ENCODE results near the gene ILF3.

ILF3 gene

GRCh38 chr19:10679743-10680142 is 25.6 kb downstream of the ILF3 start:
- DNase-seq (ENCODE audit: low spot score in 2 of 2) (no peak), ATAC-seq (no peak)
- Mint-ChIP-seq H3K4me1 (no peaks in the 10 kb centered on the region), H3K4me3 (no peak overlapping the region), H3K27ac (no peak overlapping the region), H3K36me3 (peaks cover 100% of the 10 kb centered on the region), H3K9me3 (no peaks in the 10 kb centered on the region)

GRCh38 chr19:10680545-10681135 is 26.5 kb downstream of the ILF3 start:
- H3K9me3 Mint-ChIP-seq = no peaks in the 10 kb centered on the region
- peaks cover 100% of the 10 kb centered on the region for H3K36me3 Mint-ChIP-seq
- H3K27ac Mint-ChIP-seq = peak overlapping the region; percentile 60
- no peak for ATAC-seq
- no peak overlapping the region for H3K4me3 Mint-ChIP-seq
- no peaks in the 10 kb centered on the region for H3K4me1 Mint-ChIP-seq
- DNase-seq (ENCODE audit: low spot score in 2 of 2) = no peak

- Mint-ChIP-seq H3K4me3 (no peak overlapping the region), H3K4me1 (no peaks in the 10 kb centered on the region), H3K9me3 (no peaks in the 10 kb centered on the region), H3K36me3 (peaks cover 96% of the 10 kb centered on the region), H3K27ac (peak overlapping the region; percentile 60)
- no peak for DNase-seq (ENCODE audit: low spot score in 2 of 2)
- ATAC-seq = no peak
Measured at GRCh38 chr19:10681658-10682057, 27.5 kb downstream of the ILF3 start.

GRCh38 chr19:10682397-10683063 is 28.4 kb downstream of the ILF3 start:
- ATAC-seq = no peak
- Mint-ChIP-seq H3K36me3 (peaks cover 96% of the 10 kb centered on the region), H3K27ac (peak overlapping the region; percentile 60), H3K4me1 (no peaks in the 10 kb centered on the region), H3K4me3 (no peak overlapping the region), H3K9me3 (no peaks in the 10 kb centered on the region)
- no peak for DNase-seq (ENCODE audit: low spot score in 2 of 2)

- ATAC-seq (no peak), DNase-seq (ENCODE audit: low spot score in 2 of 2) (no peak)
- no peaks in the 10 kb centered on the region for H3K9me3 Mint-ChIP-seq
- no peak overlapping the region for H3K4me3 Mint-ChIP-seq
- no peaks in the 10 kb centered on the region for H3K4me1 Mint-ChIP-seq
- peaks cover 96% of the 10 kb centered on the region for H3K36me3 Mint-ChIP-seq
- H3K27ac Mint-ChIP-seq = no peak overlapping the region
Measured at GRCh38 chr19:10683064-10683426, 28.9 kb downstream of the ILF3 start.

GRCh38 chr19:10683582-10683981 is 29.4 kb downstream of the ILF3 start:
- DNase-seq (ENCODE audit: low spot score in 2 of 2) (no peak), ATAC-seq (no peak)
- Mint-ChIP-seq H3K9me3 (no peaks in the 10 kb centered on the region), H3K27ac (no peak overlapping the region), H3K36me3 (peaks cover 96% of the 10 kb centered on the region), H3K4me3 (no peak overlapping the region), H3K4me1 (no peaks in the 10 kb centered on the region)

GRCh38 chr19:10685210-10685609 is 31.1 kb downstream of the ILF3 start:
- no peaks in the 10 kb centered on the region for H3K9me3 Mint-ChIP-seq
- ATAC-seq = no peak
- H3K4me1 Mint-ChIP-seq = no peaks in the 10 kb centered on the region
- H3K4me3 Mint-ChIP-seq = no peak overlapping the region
- no peak for DNase-seq (ENCODE audit: low spot score in 2 of 2)
- H3K27ac Mint-ChIP-seq = no peak overlapping the region
- H3K36me3 Mint-ChIP-seq = peaks cover 96% of the 10 kb centered on the region

- no peak for DNase-seq (ENCODE audit: low spot score in 2 of 2)
- no peaks in the 10 kb centered on the region for H3K4me1 Mint-ChIP-seq
- no peak overlapping the region for H3K27ac Mint-ChIP-seq
- ATAC-seq = no peak
- H3K9me3 Mint-ChIP-seq = no peaks in the 10 kb centered on the region
- H3K4me3 Mint-ChIP-seq = no peak overlapping the region
- peaks cover 96% of the 10 kb centered on the region for H3K36me3 Mint-ChIP-seq
Measured at GRCh38 chr19:10686193-10686592, 32.0 kb downstream of the ILF3 start.

GRCh38 chr19:10686661-10687517 is 32.7 kb downstream of the ILF3 start:
- Mint-ChIP-seq H3K27ac (peak overlapping the region; percentile 29), H3K9me3 (no peaks in the 10 kb centered on the region), H3K4me3 (no peak overlapping the region), H3K36me3 (peaks cover 96% of the 10 kb centered on the region), H3K4me1 (peaks cover 6% of the 10 kb centered on the region)
- ATAC-seq = no peak
- DNase-seq (ENCODE audit: low spot score in 2 of 2) = no peak

GRCh38 chr19:10687518-10688288 is 33.6 kb downstream of the ILF3 start:
- Mint-ChIP-seq H3K36me3 (peaks cover 96% of the 10 kb centered on the region), H3K9me3 (no peaks in the 10 kb centered on the region), H3K4me3 (no peak overlapping the region), H3K4me1 (peaks cover 12% of the 10 kb centered on the region), H3K27ac (peak overlapping the region; percentile 29)
- DNase-seq (ENCODE audit: low spot score in 2 of 2) = no peak
- no peak for ATAC-seq

GRCh38 chr19:10688545-10689280 is 34.6 kb downstream of the ILF3 start:
- Mint-ChIP-seq H3K4me3 (no peak overlapping the region), H3K9me3 (no peaks in the 10 kb centered on the region), H3K36me3 (peaks cover 89% of the 10 kb centered on the region), H3K27ac (peak overlapping the region; percentile 58), H3K4me1 (peaks cover 14% of the 10 kb centered on the region)
- ATAC-seq (no peak), DNase-seq (ENCODE audit: low spot score in 2 of 2) (no peak)

- Mint-ChIP-seq H3K9me3 (no peaks in the 10 kb centered on the region), H3K4me1 (peaks cover 23% of the 10 kb centered on the region)
- DNase-seq (ENCODE audit: low spot score in 2 of 2) = no peak
Measured at GRCh38 chr19:10690341-10690781, 36.2 kb downstream of the ILF3 start.

GRCh38 chr19:10691178-10691881 is 37.2 kb downstream of the ILF3 start:
- Mint-ChIP-seq H3K9me3 (no peaks in the 10 kb centered on the region), H3K4me1 (peaks cover 33% of the 10 kb centered on the region), H3K36me3 (peaks cover 71% of the 10 kb centered on the region), H3K27ac (peak overlapping the region; percentile 66), H3K4me3 (no peak overlapping the region)
- ATAC-seq (no peak), DNase-seq (ENCODE audit: low spot score in 2 of 2) (no peak)

More at GRCh38 chr19:10690341-10690781, 36.2 kb downstream of the ILF3 start:
- Mint-ChIP-seq H3K36me3 (peaks cover 74% of the 10 kb centered on the region), H3K27ac (no peak overlapping the region), H3K4me3 (no peak overlapping the region)
- ATAC-seq = no peak

- DNase-seq (ENCODE audit: low spot score in 2 of 2) = no peak
- Mint-ChIP-seq H3K36me3 (peaks cover 67% of the 10 kb centered on the region), H3K4me3 (no peak overlapping the region), H3K9me3 (no peaks in the 10 kb centered on the region), H3K27ac (peak overlapping the region; percentile 66), H3K4me1 (peaks cover 34% of the 10 kb centered on the region)
- ATAC-seq = no peak
Measured at GRCh38 chr19:10691883-10692282, 37.7 kb downstream of the ILF3 start.

Data from stimulated activated effector memory CD8-positive, alpha-beta T cell treated with anti-CD3 and anti-CD28 coated beads, Interleukin-12 subunit alpha, Interleukin-12 subunit beta, amount 100 ng/mL, for 72 hours (primary cell).